Adrenal gland (tissue), 5 donors: ENCODE measurements around the gene PGM1.

ENCODE experiments used
- CTCF ChIP-seq, 6 experiments: fragments of 450-650 bp in 4 of 6; fragments of 200-600 bp in 2 of 6; sonication (generic) in 1 of 6; IDR thresholded peaks; 1 replicate in 5 of 6; 2 replicates in 1 of 6; pipeline versions ENCODE4 v1.5.1 to v1.8.0; 2016 to 2021; ENCODE audit warnings: antibody characterized with exemption in 6 of 6, mild to moderate bottlenecking in 2 of 6, moderate library complexity in 1 of 6
- POLR2A ChIP-seq, 2 donors: fragments of 450-650 bp; IDR thresholded peaks; one replicate each; pipeline ENCODE4 v1.6.1; 2017; ENCODE audit warnings: antibody characterized with exemption in 2 of 2, mild to moderate bottlenecking in 2 of 2, moderate library complexity in 1 of 2
- donor health status: DM: no; HTN: no; CAD: no.

- TF ChIP-seq CTCF (IDR thresholded peaks at IDR 0.05) = no peak
- TF ChIP-seq POLR2A (IDR thresholded peaks at IDR 0.05) = no peak
These were observed 24.2 kb downstream of the PGM1 start for GRCh38 chr1:63617450-63617849.
